WTC11 (cell line): ENCODE results near the gene HOATZ.

Experiments
- HMGA2 ChIP-seq: fragments of 250-450 bp; sonication (Bioruptor Pico); IDR thresholded peaks from 2 replicates; pipeline ENCODE4 v1.4.0; 2021; ENCODE audit warnings: mild to moderate bottlenecking, moderate library complexity
- JUN ChIP-seq: sonication (generic); formaldehyde crosslinking; IDR thresholded peaks from 2 replicates; pipeline ENCODE4 v1.8.0; 2023; ENCODE audit warnings: mild to moderate bottlenecking, missing genetic modification reagents
- TEAD4 ChIP-seq: sonication (generic); formaldehyde crosslinking; IDR thresholded peaks from 2 replicates; pipeline ENCODE4 v1.8.0; 2022; ENCODE audit warnings: mild to moderate bottlenecking, missing genetic modification reagents
- ZNF232 ChIP-seq: sonication (generic); formaldehyde crosslinking; IDR thresholded peaks from 2 replicates; pipeline ENCODE4 v1.8.0; 2022; ENCODE audit warnings: mild to moderate bottlenecking, missing genetic modification reagents
- TF ChIP-seq, protein P1 (sequence below): sonication (generic); formaldehyde crosslinking; IDR thresholded peaks from 2 replicates; pipeline ENCODE4 v1.8.1; 2023; ENCODE audit warnings: mild to moderate bottlenecking, missing genetic modification reagents
- TF ChIP-seq, protein P2 (sequence below): fragments of 200-600 bp; IDR thresholded peaks from 2 replicates; pipeline ENCODE4 v1.8.0; 2022; ENCODE audit warnings: antibody characterized with exemption
- TF ChIP-seq, protein P3 (sequence below): sonication (generic); formaldehyde crosslinking; IDR thresholded peaks from 2 replicates; pipeline ENCODE4 v1.8.0; 2022; ENCODE audit warnings: mild to moderate bottlenecking, missing genetic modification reagents
- TF ChIP-seq, protein P4 (sequence below): sonication (generic); formaldehyde crosslinking; IDR thresholded peaks from 2 replicates; pipeline ENCODE4 v1.8.1; 2023; ENCODE audit warnings: mild to moderate bottlenecking, missing genetic modification reagents, borderline replicate concordance

DNA sequence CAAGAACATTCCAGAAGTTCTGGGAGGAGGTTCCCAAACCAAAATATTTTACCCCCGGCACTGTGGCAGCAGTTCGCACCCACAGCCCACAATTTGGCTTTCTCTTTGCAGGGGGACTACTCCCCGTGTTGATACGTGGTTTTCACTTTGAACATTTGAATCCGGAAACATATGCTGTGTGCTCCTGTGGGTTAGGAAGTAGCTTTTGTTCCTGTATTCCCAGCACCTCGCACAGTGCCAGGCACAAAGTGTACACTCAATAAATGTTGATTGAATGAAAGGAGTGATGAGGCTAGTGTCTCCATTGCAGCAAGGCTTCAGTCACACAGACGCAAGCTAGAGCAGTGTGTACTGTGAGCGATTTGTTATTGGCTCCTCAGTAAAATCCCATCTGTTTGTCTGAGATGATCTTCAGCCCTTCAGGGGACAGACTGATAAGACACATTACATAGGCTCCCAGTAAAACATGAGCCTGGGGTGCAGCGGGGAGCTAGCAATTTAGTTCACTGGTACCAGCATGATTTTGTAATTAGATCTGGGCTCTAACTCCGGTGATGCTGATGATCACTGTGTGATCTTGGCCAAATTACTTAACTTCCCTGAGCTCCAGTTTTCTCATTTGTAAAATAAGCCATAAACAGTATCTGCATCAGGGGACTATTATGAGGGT, 28.2 kb downstream of the HOATZ start:
- TF ChIP-seq JUN (no peak), HMGA2 (CRISPR knock-in tag) (no peak), TEAD4 (CRISPR knock-in tag) (no peak), ZNF232 (no peak)
- TF ChIP-seq, protein P1, sequence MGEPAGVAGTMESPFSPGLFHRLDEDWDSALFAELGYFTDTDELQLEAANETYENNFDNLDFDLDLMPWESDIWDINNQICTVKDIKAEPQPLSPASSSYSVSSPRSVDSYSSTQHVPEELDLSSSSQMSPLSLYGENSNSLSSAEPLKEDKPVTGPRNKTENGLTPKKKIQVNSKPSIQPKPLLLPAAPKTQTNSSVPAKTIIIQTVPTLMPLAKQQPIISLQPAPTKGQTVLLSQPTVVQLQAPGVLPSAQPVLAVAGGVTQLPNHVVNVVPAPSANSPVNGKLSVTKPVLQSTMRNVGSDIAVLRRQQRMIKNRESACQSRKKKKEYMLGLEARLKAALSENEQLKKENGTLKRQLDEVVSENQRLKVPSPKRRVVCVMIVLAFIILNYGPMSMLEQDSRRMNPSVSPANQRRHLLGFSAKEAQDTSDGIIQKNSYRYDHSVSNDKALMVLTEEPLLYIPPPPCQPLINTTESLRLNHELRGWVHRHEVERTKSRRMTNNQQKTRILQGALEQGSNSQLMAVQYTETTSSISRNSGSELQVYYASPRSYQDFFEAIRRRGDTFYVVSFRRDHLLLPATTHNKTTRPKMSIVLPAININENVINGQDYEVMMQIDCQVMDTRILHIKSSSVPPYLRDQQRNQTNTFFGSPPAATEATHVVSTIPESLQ (CRISPR knock-in tag), result no peak
- TF ChIP-seq, protein P2, sequence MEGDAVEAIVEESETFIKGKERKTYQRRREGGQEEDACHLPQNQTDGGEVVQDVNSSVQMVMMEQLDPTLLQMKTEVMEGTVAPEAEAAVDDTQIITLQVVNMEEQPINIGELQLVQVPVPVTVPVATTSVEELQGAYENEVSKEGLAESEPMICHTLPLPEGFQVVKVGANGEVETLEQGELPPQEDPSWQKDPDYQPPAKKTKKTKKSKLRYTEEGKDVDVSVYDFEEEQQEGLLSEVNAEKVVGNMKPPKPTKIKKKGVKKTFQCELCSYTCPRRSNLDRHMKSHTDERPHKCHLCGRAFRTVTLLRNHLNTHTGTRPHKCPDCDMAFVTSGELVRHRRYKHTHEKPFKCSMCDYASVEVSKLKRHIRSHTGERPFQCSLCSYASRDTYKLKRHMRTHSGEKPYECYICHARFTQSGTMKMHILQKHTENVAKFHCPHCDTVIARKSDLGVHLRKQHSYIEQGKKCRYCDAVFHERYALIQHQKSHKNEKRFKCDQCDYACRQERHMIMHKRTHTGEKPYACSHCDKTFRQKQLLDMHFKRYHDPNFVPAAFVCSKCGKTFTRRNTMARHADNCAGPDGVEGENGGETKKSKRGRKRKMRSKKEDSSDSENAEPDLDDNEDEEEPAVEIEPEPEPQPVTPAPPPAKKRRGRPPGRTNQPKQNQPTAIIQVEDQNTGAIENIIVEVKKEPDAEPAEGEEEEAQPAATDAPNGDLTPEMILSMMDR, result no peak
- TF ChIP-seq, protein P3, sequence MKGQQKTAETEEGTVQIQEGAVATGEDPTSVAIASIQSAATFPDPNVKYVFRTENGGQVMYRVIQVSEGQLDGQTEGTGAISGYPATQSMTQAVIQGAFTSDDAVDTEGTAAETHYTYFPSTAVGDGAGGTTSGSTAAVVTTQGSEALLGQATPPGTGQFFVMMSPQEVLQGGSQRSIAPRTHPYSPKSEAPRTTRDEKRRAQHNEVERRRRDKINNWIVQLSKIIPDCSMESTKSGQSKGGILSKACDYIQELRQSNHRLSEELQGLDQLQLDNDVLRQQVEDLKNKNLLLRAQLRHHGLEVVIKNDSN, result no peak
- TF ChIP-seq, protein P4, sequence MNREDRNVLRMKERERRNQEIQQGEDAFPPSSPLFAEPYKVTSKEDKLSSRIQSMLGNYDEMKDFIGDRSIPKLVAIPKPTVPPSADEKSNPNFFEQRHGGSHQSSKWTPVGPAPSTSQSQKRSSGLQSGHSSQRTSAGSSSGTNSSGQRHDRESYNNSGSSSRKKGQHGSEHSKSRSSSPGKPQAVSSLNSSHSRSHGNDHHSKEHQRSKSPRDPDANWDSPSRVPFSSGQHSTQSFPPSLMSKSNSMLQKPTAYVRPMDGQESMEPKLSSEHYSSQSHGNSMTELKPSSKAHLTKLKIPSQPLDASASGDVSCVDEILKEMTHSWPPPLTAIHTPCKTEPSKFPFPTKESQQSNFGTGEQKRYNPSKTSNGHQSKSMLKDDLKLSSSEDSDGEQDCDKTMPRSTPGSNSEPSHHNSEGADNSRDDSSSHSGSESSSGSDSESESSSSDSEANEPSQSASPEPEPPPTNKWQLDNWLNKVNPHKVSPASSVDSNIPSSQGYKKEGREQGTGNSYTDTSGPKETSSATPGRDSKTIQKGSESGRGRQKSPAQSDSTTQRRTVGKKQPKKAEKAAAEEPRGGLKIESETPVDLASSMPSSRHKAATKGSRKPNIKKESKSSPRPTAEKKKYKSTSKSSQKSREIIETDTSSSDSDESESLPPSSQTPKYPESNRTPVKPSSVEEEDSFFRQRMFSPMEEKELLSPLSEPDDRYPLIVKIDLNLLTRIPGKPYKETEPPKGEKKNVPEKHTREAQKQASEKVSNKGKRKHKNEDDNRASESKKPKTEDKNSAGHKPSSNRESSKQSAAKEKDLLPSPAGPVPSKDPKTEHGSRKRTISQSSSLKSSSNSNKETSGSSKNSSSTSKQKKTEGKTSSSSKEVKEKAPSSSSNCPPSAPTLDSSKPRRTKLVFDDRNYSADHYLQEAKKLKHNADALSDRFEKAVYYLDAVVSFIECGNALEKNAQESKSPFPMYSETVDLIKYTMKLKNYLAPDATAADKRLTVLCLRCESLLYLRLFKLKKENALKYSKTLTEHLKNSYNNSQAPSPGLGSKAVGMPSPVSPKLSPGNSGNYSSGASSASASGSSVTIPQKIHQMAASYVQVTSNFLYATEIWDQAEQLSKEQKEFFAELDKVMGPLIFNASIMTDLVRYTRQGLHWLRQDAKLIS (CRISPR knock-in tag), result no peak
